ENCODE measurements around the gene PACSIN2. TPM values are rescaled to one million over a fixed set of nuclear protein-coding genes. Genes with fewer than 3 reads are reported as not detected.
A peak's percentile ranks its signal among the peaks of the same experiment; 100 is the strongest.

PACSIN2 gene
- total RNA-seq, 6 experiments from 2014 or later: 69.8 to 97.3 (median 76.2) TPM

GRCh38 chr22:42884616-42885375 is 130.2 kb downstream of the PACSIN2 start:
- TF ChIP-seq CTCF (IDR thresholded peaks at IDR 0.05): no peak
- Mint-ChIP-seq H3K27me3 (ENCODE audit: insufficient read depth) (peaks cover 2% of the 10 kb centered on the region), H3K4me1 (ENCODE audit: low read depth) (peaks cover 16% of the 10 kb centered on the region), H3K9me3 (no peaks in the 10 kb centered on the region), H3K4me3 (no peak overlapping the region), H3K27ac (peak overlapping the region; percentile 70), H3K36me3 (ENCODE audit: low read depth) (peaks cover 9% of the 10 kb centered on the region)
- DNase-seq: no peak

- no peak for DNase-seq
- Mint-ChIP-seq H3K4me1 (ENCODE audit: low read depth) (peaks cover 16% of the 10 kb centered on the region), H3K27me3 (ENCODE audit: insufficient read depth) (no peaks in the 10 kb centered on the region; the same call in none of the 2 replicates), H3K4me3 (no peak overlapping the region), H3K9me3 (no peaks in the 10 kb centered on the region), H3K27ac (no peak overlapping the region), H3K36me3 (ENCODE audit: low read depth) (peaks cover 5% of the 10 kb centered on the region)
- TF ChIP-seq CTCF (IDR thresholded peaks at IDR 0.05): no peak
Observed at GRCh38 chr22:42883970-42884369, 131.0 kb downstream of the PACSIN2 start.

GRCh38 chr22:42883121-42883520 is 131.8 kb downstream of the PACSIN2 start:
- Mint-ChIP-seq H3K36me3 (ENCODE audit: low read depth) (peaks cover 5% of the 10 kb centered on the region), H3K4me1 (ENCODE audit: low read depth) (peaks cover 16% of the 10 kb centered on the region), H3K9me3 (no peaks in the 10 kb centered on the region), H3K27ac (peak overlapping the region; percentile 24; the same call in 1 of the 2 replicates), H3K27me3 (ENCODE audit: insufficient read depth) (no peaks in the 10 kb centered on the region; the same call in none of the 2 replicates), H3K4me3 (no peak overlapping the region)
- no peak for TF ChIP-seq CTCF (IDR thresholded peaks at IDR 0.05)
- DNase-seq: no peak

DNA sequence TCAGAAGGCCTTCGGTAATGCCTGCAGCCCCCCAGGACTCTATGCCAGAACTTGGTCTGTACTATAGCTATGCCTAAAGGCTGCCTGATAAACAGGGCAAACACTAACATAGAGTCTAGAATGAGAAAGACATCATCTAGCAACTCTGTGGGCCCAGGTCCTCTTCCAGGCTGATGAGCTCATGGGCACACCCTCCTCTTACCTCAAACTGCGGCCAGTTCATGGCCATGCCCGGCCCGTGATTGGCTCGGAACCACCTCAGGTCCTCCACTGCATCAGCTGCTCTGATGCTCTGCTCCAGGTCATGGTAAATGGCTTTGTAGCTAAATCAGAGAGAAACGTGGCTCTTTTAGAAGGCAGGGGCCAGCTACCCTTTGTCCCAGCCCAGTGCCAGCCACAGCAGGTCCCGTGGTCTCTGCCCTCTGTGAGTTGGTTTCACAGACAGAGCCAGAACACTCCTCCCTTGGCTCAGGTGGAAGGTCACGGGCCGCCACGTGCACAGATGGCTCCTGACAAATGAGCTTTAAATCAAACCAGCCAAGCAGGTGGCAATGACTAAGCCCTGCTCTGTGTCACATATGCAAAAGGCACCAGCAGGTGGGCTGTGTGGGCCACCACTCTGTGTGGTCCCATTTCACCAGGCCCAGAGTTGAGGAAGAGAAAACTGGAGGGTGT is 132.8 kb downstream of the PACSIN2 start:
- H3K27me3 Mint-ChIP-seq (ENCODE audit: insufficient read depth): no peaks in the 10 kb centered on the region; the same call in none of the 2 replicates
- no peak overlapping the region for H3K27ac Mint-ChIP-seq
- DNase-seq: no peak
- H3K4me1 Mint-ChIP-seq (ENCODE audit: low read depth): peaks cover 16% of the 10 kb centered on the region
- no peaks in the 10 kb centered on the region for H3K9me3 Mint-ChIP-seq
- H3K36me3 Mint-ChIP-seq (ENCODE audit: low read depth): peaks cover 5% of the 10 kb centered on the region
- no peak for TF ChIP-seq CTCF (IDR thresholded peaks at IDR 0.05)
- H3K4me3 Mint-ChIP-seq: no peak overlapping the region

- Mint-ChIP-seq H3K4me1 (ENCODE audit: low read depth) (peaks cover 16% of the 10 kb centered on the region), H3K9me3 (no peaks in the 10 kb centered on the region), H3K27me3 (ENCODE audit: insufficient read depth) (no peaks in the 10 kb centered on the region; the same call in none of the 2 replicates), H3K36me3 (ENCODE audit: low read depth) (peaks cover 10% of the 10 kb centered on the region), H3K4me3 (no peak overlapping the region), H3K27ac (no peak overlapping the region)
- DNase-seq: no peak
- TF ChIP-seq CTCF (IDR thresholded peaks at IDR 0.05): 0 out of 2 replicates have a peak, but pooled peaks have one; percentile 5
Observed at GRCh38 chr22:42881298-42881697, 133.7 kb downstream of the PACSIN2 start.
